Stimulated activated CD4-positive, alpha-beta T cell treated with anti-CD3 and anti-CD28 coated beads, Interleukin-12 subunit alpha, Interleukin-12 subunit beta, amount 100 ng/mL, for 24 hours (primary cell): ENCODE data around the gene DOK7.

Experiments
- DNase-seq, 2 experiments: peaks; one replicate each; pipeline ENCODE4 v3.0.0-alpha.2; 2020; ENCODE audit warnings: low read depth in 2 of 2

The DOK7 gene, protein sequence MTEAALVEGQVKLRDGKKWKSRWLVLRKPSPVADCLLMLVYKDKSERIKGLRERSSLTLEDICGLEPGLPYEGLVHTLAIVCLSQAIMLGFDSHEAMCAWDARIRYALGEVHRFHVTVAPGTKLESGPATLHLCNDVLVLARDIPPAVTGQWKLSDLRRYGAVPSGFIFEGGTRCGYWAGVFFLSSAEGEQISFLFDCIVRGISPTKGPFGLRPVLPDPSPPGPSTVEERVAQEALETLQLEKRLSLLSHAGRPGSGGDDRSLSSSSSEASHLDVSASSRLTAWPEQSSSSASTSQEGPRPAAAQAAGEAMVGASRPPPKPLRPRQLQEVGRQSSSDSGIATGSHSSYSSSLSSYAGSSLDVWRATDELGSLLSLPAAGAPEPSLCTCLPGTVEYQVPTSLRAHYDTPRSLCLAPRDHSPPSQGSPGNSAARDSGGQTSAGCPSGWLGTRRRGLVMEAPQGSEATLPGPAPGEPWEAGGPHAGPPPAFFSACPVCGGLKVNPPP

DNA sequence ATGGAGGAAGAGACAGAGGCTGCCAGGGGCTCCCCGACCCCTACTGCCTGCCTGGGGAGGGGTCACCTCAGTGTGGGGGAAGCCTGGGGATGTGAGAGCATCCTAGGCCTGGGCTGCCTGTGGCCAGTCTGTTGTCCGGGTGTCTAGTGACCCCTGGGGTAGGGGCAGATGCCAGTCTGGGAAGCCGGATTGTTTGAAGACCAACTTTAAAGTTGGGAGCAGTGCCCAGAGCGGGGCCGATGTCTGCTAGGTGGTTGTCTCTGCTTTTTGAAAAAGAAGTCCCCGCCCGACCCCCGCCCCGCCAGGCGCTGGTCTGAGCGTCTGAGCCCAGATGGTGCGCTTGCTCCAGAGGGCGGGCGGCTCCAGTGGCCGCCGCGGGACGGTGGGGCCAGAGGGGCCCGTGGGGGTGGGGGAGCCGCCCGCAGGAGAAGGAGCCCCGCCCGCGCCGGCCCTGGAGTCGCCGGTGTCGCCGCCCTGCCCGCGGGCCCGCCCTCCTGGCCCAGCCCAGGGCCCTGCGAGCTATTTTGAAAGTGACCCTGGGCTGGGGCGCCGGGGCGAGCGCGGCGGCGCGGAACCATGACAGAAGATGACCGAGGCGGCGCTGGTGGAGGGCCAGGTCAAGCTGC lies at the start of gene DOK7:
Gene DOK7, plus strand, starts transcription at position 517 of the 626 bp plus-strand sequence. Its CDS starts 70 bp downstream, at position 587.
- DNase-seq: no peak

DNA sequence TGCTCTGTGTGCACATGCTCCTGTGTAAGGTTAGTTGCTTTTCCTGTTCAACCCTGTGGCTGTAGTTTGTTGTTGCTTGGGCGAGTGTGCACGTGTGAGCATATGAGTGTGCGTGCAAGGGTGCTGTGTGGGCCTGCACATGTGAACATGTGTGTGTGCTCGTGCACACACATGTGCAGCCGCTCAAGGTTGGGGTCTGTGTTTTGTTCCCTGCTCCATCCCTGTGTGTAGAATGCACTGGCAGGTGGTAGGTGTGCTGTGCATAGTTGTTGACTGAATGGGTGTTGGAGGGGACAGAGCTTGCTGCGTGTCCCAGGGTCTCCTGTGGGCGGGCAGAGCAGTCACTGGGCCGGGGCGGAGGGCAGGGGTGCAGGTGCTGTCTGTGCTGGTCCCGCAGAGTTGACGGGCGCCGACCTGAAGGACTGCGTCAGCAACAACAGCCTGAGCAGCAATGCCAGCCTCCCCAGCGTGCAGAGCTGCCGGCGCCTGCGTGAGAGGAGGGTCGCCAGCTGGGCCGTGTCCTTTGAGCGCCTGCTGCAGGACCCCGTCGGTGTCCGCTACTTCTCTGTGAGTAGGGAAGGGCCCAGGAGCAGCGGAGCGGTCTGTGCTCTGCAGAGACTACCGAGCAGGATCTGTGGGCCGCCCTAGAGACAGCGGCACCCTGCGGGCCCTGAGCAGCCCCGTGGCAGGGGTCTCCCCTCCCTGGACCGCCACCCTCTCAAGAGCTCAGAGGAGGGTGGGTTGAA lies 49.3 kb upstream of the DOK7 start:
- no peak for DNase-seq

DNA sequence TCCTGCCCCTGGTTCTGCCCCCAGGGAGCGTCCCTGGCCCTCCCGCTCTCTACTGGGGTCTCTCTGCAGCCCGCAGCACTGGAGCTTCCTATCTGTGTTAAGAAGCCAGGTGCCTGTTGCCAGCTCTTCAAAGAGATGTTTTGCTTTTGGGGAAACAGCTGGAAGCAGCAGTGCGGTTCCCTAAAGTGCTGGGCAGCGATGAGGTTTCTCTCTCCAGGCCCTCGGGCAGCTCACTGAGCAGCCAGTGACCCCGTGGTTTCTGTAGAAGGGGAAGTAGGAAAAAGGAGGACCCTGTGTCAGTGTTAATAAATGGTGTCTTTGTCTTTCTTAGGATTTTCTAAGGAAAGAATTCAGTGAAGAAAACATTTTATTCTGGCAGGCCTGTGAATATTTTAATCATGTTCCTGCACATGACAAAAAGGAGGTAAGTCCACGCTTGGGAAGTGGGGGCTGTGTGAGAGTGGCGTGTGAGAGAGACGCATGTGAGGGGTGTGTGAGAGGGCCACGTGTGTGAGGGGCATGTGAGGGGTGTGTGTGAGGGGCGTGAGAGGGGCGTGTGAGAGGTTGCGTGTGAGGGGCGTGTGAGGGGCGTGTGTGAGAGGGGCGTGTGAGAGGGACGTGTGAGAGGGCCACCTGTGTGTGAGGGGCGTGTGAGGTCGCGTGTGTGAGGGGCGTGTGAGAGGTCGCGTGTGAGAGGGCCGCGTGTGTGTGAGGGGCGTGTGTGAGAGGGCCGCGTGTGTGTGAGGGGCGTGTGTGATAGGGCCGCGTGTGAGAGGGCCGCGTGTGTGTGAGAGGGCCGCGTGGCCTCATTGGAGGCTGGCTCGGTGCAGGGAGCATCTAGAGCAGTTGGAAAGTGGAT lies 48.5 kb upstream of the DOK7 start:
- no peak for DNase-seq

DNA sequence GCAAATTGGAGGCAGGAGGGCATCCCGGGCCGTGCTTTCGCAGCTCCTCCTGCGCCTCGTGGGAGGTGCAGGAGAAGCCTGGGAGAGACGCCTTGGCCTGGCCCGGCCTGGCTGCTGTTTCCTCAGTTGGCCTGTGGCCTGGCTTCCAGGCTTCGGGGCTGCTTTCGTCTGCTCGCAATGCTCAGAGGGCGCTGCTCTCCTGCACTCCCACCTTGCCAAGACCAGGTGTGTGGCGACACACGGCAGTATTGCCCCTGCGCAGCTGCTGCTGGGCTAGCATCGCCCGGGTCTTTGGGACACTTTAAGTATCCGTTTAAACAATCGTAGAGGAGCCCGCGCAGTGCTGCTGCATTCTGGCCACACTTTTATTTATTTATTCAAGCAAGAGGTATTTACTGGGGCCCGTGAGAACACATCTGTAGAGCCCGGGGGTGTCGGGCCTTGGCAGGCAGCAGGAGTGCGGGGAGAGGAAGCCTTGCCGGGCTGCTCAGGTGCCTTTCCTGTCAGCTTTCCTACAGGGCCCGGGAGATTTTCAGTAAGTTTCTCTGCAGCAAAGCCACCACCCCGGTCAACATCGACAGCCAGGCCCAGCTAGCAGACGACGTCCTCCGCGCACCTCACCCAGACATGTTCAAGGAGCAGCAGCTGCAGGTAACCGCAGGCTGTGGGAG lies 47.5 kb upstream of the DOK7 start:
- DNase-seq: no peak

DNA sequence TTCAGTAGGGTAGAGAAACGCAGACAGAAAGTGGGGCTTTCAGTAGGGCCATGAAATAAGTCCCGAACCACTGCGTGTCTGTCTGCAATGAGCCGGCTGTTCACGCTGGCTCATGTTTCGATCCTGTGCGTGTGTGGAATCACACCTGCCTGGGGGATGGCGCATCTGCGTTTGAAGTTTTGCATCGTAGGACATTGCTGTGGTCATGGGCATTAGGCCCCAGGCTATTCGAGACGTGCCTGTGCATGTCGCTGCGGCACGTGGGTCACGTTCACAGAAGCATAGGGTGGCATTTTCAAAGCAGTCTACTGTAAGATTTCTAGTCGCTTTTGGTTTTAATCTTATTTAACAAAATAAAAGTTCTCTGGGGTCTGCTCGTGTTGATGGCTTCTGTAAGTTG lies 46.8 kb upstream of the DOK7 start:
- DNase-seq: no peak

DNA sequence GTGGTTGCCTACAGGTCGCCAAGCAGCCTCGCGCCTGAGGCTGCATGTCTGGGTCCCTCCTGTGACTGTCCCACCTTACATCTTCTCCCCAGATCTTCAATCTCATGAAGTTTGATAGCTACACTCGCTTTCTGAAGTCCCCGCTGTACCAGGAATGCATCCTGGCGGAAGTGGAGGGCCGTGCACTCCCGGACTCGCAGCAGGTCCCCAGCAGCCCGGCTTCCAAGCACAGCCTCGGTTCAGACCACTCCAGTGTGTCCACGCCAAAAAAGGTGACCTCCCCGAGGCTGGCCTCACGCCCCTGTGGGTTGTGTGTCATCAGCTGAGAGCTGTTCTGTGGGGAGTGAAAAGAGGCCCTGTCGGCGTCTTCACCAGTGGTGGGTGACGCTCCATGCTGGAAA lies 46.3 kb upstream of the DOK7 start:
- DNase-seq: no peak

DNA sequence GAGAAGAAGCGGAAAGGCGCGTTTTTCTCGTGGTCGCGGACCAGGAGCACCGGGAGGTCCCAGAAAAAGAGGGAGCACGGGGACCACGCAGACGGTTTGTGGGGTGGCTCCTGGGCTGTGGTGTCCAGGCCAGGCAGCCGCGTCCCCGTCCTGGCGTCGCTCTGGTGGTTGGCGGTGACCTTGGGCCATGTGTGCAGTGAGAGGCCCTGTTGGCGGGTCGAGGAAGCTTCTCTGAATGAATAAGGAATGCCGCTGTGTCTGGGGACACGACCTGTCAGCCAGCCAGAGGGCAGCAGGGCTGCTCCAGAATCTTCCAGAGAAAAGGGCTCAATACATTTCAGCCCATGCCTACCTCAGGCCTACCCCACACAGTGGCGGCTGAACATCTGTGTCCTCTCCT lies 45.7 kb upstream of the DOK7 start:
- DNase-seq: no peak

DNA sequence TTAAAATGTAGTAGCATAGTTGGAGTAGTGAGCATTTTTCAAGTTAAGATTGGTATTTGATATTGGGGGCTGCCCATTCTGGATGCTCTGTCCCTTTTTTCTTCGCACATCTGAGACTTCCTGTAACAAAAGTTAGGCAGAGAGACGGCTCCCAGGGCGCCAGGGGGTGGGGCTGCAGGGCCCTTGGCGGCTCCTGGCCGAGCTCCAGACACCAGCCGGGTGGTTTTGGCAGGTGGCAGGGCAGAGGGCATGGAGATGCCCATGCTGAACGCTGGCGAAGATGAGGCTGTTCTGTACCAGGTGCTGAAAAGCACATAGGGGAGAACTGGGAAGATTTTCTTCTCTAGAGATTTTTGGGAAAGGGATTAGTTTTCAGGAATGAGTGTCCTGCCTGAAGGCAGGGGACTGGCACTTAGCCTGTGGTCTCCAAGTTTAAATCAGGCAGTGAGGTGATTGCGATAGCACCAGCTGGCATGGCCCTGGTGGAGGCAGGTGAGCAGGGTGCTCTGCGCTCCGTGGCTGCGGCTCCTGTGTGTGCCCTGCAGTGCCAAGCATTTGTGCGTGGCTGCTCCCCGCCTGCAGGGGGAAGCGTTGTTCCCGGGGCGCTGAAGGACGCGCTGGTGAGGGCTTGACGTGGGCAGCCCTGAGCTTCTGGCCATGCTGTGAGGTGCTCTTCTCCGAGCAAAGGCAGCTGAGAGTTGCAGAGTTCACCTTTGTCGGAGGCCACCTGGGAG lies 44.9 kb upstream of the DOK7 start:
- DNase-seq: no peak

DNA sequence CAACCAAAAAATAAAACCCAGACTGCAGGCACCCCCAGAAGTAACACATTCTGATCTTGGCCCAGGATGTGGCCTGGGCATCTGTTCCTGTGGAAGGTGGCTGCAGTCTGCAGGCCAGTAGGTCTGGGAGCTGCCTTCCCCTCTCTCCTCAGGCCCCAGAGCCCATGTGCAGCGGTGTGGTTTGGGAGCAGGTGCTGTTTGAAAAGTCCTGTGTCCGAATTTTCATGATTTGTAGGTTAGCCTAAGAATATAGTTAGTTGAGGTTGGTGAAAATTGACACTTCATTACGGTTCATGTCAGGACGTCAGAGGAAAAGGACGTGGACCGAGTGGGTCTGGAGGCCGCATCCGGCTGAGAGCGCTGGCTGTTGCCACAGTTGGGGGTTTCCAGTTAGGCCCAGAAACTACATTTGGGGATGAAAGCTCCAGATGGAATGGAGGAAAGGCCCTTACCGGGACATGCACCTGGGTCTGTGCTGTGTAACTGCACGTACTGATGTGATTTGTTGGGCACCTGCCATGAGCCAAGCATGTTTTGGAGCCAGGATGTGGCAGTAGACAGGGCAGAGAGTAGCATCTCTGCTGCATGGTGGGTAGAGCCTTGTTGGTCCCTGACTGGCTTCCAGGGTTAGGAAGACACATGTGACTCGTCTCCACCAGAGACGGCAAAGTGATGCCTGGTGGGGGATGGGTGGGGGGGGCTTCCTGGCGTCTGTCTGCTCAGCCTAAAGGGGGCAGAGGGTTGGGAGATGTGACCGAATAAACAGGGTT lies 43.1 kb upstream of the DOK7 start:
- no peak for DNase-seq

DNA sequence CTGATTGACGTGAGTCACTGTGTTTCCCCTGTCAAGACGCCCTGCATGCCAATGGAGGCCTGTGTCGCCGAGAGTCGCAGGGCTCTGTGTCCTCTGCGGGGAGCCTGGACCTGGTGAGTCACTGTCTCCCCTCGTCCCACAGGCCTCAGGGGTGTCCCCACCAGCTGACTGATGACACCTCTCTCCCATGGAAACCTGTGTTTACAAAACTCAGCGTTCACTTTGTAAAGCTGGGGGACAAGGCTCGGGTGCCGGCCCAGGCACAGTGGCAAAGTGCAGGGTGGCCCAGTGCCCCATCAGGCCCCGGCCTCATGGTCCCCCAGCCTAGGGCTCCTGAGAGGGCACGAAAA lies 42.5 kb upstream of the DOK7 start:
- DNase-seq: no peak

DNA sequence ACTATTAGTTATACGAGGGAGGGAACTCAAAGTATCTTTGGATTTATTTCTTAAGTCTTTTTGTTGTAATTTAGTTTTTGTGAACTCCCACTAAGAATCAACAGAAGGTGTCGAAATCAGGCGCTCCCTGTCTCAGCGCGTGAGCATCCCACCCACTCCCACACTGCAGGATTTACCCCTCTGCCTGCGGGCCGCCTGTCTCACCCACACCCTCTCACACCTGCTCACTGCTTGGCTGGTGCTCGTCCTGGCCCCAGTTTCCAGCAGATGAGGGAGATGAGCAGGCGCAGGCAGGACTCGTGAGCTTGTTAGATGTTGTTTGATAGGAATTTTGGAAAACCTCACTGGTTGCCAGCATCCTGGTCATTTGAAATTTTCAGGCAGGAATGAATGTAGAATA lies 42.1 kb upstream of the DOK7 start:
- DNase-seq: no peak

DNA sequence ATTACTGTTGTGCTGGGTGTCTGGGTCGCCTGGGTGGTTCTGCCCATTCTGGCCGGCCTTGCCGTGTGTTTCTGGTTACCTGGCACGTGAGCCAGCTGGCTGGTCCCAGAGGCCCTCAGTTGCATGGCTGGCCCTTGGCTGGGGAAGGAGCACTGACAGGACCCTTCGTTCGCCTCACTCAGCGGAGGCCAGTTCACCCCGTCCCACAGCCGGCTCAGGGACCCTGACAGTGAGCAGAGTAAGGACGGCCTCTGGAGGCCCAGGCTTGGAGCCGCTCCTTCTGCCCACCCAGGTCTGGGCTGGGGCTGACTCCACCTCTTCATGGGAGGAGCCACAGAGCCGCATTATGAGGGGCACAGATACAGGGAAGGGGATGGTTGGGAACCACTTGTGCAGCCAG lies 41.6 kb upstream of the DOK7 start:
- DNase-seq: no peak

DNA sequence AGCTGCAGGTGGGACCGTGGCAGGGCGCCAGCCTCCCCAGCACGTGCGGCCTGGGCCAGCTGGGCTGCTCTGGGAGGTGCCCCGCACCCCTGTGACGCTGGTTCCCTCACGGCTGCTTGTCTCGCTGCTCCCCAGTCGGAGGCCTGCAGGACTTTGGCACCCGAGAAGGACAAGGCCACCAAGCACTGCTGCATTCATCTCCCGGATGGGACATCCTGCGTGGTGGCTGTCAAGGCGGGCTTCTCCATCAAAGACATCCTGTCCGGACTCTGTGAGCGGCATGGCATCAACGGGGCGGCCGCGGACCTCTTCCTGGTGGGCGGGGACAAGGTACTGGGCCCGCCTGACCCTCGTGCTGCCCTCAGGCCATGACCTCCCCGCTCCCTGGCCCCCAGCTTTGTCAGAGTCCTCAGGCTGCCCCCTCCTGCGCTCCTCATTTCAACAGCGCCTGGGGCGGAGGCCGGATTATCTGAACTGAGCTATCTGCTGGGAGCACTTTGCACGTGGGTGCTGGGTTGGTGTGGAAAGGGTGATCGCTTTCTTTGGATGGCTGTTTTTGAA lies 40.8 kb upstream of the DOK7 start:
- DNase-seq: no peak

DNA sequence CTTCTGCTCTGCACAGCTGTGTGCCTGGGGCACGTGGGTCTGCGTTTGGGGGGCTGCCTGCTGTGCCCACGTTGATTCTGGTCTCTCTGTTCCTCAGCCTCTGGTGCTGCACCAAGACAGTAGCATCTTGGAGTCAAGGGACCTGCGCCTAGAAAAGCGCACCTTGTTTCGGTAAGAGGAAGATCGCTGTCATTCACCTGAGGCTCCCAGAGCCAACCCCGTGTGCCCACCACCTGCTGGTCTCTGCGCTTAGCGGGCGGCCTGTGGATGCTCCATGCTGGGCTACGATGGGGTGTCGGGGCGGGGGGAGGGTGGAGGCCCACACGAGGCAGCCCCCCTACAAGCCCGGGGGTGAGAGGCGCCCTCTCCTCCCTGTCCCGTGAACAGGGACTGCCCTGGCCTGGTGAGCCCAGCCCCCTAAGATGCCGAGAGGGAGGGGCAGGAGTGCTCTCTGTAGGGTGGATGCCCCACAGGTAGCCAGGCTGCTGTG lies 40.3 kb upstream of the DOK7 start:
- no peak for DNase-seq

DNA sequence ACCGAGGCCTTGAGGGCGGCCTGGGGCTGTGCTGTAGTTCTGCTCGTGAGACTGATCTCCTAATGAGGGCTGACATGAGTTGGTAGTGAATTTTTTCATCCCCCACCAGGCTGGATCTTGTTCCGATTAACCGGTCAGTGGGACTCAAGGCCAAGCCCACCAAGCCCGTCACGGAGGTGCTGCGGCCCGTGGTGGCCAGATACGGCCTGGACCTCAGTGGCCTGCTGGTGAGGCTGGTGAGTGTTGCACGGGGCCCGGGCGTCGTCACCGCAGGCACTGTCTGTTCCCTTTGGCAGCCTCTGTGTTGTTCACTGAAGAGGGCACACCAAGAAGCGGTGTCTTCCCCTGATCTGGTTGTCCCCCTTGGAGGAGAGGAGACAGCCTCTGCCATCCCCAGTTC lies 39.7 kb upstream of the DOK7 start:
- DNase-seq: no peak

DNA sequence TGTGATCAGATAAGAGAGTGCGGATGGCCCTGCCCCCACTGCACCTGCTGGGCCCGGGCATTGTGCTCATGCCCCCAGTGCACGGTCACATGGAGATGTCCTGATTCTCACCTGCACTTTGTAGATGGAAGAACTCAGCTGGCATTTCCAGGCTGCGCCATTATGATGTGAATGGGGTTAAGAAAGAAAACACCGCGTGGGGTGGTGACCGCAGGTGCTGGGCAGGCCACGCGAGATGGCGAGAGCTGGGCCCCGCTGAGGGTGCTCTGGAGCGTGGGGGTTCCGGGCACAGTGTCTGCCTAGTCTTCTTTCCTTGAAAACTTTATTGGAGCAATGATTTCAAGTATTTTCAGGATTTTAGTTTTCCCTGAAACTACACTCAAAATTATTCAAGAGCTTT lies 39.2 kb upstream of the DOK7 start:
- no peak for DNase-seq

DNA sequence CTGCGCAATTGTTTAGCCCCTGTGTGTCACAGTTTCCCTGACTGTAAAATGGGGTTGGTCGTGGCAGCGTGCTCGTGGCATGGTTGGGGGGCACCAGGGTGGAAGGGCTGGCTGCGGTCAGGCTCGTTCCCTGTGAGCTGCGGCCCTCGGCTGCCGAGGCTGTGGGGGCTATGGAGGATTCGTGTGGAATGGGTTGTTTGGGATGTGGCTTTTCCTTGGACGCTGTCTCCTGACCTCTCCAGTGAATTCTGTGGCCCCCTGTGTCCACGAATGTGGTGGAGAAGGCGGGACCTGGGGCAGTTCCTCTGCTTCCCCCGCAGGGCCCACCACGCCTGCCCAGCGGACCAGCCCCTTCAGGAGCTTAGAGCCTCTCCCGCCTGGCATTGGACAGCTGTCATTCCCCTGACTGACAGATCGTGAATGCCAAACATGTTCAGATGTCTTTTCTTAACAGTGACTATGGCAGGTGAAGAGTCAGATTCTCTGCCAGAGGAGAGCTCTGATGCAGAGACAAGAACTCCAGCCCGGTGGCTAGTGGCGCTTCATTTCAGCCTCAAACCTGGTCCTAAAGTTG lies 38.5 kb upstream of the DOK7 start:
- DNase-seq: no peak

DNA sequence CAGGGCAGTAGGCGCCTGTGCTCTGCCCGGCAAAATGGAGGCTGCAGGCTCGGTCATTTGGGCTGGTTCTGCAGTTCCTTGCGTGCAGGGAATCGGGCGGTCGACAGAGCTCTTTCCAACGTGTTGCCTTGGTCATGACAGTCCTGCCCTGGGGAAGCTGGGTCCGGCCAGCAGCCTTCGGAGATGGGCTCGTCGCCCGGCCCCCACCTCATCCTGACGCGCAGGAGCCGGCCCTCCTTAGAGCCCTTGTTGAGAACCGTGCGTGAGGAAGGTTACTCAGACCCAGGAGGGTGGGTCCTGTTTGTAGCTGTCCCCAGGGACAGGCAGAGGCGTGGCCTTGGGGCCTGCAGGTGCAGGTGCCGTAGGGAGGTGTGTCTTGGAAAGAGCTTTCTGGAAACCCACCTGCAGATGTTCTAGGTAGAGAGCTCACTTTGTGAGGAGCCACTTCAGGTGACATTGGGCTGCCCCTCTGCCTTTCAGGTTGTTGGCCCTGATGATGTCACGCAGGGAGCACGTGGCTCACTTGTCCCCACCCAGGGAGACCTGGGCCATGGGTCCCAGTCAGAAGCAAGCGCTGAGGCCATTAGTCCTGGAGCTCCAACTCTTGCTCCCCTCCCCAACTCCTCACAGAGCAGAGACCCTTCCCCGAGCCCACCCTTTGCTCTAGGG lies 36.5 kb upstream of the DOK7 start:
- DNase-seq: no peak
